ENCODE results near the gene AHCY.
A peak's percentile ranks its signal among the peaks of the same experiment; 100 is the strongest.
"Not testable (repeated sequence)": the region's sequence is repeated elsewhere in the genome, so short reads cannot be mapped to it uniquely, and the experiment has no call there.

AHCY gene

DNA sequence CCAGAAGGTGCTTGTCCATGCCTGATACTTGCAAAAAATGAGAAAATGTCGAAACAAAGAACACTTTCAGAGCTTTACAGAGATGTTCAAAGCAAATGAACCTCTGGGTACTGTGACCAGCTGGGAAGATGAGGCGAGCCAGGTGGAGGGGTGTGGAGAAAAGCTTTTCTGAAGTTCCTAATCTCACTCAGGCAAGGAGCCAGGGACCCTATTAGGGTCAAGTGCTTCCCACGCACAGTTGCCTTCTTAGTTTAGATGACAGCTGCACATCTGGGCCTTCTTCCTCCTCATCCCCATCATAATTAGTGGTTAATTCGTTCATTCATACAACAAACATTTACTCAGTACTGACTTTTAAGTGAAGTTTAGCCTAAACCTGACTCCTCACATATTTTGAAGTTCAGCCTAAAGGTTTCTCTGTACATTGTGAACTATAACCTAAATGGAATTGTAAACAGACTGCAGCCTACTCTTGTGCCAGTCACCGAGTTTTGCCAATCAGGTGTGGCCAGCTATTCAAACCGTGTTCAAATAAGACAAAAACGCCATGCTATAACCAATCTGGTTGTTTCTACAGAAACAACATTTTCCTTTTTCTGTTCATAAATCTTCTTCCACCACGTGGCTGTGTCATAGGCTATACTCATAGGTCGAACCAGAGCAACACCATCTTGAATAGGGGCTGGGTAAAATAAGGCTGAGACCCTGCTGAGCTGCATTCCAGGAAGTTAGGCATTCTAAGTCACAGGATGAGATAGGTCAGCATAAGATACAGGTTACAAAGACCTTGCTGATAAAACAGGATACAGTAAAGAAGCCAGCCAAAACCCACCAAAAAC is 19.3 kb upstream of the AHCY start:
- DNase-seq = no peak

DNA sequence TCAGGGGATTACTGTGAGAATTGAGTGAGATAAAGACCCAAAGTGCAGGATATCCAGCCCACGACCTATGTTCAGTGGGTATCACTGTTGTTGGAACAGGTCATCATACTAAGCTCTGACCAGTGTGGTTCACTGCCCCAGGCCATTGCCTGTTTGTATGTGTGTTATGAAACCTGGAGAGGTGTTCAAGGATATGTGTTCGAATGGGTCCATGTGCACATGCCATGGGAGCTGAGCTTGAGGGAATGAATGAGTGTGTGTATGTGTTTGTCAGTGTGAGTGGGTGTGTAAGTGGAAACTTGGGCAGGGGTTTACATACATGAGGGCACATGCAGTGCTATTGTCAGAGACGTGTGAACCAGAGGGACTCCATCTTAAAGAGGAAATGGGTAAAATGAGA is 17.7 kb upstream of the AHCY start:
- no peak for DNase-seq

DNA sequence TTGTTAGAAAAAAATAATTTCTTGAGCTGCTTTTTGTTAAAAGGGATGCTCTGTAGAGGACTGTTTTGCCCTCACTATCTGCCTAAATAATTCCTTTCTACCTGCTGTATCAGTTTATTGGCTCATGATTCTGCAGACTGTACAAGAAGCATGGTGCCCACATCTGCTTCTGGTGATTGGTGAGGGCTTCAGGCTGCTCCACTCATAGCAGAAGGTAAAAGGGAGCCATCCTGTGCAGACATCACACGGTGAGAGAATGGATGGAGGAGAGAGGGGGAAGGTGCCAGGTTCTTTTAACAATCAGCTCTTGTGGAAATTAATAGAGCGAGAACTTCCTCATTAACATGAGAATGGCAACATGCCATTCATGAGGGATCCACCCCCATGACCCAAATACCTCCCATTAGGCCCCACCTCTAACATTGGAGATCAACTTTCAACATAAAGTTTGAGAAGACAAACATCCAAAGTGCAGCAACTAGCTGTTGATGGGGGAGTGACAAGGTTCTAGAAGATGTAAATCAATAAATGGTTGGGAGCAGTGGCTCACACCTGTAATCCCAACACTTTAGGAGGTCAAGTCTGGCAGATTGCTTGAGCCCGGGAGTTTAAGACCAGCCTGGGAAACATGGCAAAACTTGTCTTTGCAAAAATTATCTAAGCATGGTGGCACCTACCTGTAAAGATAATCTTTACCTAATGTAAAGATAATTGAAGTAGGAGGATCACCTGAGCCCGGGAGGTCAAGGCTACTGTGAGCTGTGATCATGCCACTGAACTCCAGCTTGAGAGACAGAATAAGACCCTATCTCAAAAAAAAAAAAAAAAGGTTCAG is 15.7 kb upstream of the AHCY start:
- no peak for DNase-seq

DNA sequence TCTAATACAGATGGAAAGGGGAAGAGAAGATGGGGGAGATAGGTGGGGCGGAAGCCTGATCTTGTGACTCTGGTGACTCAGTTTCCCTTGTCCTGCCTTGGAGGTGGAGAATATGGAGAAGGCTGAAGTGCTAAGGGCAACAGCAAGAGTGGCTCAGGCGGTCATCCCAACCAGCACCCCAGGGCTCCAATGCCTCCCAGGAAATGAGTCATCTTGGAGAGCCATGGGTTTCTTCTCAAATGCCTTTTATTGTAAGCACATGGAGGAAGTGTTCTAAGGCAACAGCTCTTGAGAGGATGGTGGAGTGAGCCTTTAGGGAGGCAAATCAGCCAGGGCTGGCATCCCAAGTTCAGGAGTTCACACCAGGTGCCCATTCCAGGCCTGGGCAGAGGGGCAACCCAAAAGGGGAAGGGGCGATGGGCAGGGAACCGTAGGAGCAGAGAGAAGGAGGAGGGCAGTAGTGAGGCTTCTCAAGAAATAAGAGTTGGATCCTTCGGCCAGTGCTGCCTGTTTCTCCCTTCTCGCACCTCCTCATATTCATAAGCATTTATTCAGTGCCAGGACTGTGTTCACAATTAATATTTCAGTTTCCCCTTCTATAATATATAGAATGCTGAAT is 13.2 kb upstream of the AHCY start:
- DNase-seq = no peak

DNA sequence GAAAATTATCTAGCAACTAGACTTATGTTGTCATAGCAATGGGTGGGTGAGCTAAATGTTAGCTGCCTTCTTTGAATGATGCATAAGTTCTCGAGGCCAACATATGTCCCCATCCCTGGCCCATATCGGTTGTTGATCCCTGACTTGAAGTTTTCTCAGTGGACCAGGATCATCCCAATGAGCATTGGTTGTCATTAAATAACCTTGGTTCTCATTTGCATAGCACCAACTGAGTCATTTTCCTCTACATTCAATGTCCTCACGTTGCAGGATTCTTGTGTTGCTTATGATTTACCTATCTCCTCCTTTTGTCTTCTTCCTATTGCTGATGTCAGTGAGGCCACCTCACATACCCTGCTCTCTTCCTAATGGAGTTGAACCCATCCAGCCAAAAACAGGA is 12.1 kb upstream of the AHCY start:
- no peak for DNase-seq

DNA sequence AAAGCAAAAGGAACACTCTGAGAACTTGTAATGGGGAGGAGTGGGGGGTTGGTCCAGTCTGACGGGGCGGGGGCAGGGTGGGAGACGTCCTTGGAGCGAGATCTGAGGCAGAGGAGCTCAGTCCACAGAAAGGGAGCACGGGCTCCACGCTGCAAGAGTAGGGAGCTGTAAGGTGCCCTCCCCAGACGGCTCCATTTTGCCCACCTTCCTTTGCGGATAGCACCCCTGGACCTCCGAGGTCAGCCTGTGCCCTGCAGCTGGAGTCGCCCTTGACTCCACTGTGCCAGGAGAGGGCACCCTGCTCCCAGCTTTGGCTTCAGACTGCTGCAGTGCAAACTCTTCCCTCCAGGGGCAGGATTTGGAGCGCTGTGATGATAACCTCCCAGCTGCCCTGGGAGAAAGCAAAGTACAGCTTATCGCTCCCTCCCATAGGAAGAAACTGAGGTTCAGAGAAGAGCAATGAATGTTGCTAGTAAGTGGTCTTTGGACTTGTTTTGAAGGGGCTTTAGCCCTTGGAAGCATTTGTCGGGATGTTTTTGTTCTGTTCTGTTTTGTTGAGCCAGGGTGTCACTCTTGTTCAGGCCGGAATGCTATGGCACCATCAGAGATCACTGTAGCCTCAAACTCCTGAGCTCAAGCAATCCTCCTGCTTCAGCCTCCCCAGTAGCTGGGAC is 9.5 kb upstream of the AHCY start:
- peak; percentile 85 for DNase-seq

DNA sequence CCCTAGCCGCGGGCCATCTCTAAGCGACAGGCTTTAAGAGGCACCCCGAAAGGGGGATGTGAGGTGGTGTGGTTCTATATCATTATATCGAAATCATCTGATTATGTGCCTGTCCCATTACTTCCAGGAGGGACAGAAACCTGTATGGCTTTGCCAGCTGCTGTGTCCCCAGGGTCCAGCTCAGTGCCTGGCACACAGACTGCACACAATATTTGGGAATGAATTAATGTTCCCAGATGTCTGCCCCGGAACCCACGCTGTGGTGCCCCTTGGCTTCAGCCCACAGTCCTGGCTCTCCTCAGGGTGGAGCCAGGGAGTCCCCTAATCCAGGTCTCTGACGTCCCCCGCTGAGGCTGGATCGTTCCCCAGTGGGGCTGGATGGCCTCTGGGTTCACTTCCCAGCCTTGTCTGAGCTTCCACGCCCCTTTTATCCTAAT is 8.9 kb upstream of the AHCY start:
- no peak for DNase-seq

DNA sequence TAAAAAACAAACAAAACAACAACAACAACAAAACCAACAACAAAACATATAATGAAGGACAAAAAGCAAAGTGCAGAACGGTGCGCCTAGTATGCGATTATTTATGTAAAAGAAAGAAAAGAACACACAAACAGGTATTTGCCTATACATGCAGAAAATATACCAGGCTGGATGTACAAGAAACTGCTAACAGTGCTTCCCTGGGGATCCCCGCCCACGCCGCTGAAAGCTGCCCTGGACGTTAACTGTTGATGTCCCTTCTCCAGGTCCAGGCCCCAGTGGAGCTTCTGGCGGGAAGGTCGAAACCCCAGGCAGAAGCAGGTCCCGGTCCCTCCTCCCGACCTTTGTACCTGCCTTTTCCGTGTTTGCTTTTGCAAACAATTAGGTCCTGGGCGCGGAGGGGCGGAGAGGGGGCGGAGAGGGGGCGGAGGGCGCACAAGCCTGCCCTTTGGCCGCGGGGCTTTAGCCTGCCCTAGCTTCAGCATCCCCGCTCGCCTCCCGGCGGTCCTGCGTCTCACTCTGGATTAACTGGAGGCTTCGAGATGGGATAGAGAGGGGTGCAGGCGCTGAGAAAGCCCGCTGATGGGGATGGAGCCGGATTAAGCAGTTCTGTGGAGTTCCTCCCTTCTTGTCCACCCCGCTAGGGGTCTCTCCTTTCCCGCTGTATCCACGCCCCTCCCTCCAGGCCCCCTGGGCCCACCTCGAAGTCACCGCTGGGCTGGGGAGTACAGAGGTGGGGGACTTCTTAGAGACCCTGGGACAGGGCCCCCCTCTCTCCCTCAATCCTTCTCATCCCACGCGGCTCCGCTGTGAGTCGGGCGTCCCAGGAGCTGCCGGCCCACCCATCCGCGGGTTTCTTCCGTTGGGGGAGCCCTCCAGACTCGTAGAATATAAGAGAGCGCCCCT is 8.2 kb upstream of the AHCY start:
- DNase-seq = no peak

DNA sequence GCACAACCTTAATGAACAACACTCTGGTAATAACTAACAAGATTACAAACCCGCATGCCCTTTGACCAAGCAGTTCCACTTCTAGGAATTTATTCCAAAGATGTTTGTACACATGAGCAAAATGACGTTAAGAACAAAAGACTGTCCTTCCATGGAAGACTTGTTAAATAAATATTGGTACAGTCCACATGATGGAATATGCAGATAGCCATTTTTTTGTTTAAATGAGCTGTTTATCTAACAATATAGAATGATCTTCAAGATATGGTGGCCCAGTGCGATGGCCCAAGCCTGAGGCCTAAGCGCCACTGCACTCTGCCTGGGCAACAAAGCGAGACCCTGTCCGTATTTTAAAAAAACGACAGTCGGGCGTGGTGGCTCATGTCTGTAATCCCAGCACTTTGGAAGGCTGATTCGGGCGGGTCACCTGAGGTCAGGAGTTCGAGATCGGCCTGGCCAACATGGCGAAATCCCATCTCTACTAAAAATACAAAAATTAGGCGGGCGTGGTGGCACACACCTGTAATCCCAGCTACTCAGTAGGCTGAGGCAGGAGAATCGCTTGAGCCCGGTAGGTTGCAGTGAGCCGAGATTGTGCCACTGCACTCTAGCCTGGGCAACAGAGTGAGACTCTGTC is 7.4 kb upstream of the AHCY start:
- DNase-seq = no peak

DNA sequence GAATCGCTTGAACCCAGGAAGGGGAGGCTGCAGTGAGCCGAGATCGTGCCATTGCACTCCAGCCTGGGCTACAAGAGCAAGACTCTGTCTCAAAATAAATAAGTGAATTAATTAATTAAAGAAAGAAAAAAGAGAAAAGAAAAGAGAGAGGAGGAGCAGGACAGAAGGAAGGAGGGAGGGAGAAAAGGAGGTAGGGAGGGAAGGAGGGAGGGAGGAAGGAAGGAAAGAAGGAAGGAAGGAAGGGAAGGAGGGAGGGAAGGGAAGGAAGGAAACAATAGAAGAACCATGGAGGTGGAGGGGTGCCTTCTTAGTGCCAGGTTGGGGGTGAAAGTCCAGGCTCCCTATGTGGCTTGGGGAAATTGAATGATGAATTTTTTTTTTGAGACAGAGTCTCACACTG is 6.5 kb upstream of the AHCY start:
- DNase-seq = no peak

DNA sequence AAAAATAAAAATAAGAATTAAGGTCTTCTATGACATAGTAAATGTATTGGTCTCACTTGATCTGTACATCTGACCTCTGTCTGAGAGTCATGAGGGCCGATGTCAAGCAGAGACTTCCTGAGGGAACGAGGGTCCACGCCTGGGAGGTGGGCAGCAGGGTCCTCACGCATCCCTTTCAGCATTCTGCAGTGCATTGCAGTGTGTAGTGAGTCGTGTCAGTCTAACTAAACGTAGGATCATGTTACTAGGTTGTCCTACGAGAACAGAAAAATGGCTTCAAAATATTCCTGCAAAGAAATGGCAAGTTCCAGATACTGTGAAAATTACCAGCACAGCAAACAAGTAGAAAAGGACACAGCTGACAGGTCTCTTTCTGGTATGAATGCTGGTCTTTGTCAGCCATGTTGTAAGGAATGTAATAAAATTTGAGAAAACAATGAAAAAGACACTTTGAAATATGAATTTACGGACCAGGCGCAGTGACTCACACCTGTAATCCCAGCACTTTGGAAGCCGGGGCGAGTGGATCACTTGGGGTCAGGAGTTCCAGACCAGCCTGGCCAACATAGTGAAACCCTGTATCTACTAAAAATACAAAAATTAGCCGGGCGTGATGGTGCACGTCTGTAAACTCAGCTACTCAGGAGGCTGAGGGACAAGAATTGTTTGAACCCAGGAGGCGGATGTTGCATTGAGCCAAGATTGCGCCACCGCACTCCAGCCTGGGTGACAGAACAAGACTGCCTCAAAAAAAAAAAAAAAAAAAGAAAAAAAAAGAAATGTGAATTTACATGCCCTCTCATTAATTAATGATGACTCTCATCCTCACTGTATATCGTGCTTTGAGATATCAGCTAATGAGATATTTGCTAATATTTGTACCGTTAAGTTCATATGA is 2.4 kb upstream of the AHCY start:
- no peak for DNase-seq

DNA sequence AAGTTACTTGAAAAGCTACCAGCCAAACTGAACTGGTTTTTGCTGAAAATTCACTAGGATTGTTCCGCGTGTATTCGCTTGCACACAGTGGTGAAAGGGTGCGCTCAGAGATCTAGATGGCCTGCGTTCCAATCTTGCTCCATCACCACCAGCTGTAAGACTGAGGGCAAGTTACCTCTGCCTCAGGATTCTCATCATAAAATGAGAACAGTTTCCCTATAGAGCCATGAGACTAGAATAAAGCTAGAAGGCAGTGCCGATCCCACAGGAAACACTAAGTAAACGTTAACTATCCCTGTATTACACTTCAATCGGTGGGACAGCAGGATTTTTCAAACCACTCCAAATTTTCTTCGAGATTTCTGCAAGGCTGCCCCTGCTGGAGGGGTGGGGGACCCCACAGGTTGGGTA is 838 bp downstream of the AHCY start:
- no peak for DNase-seq

DNA sequence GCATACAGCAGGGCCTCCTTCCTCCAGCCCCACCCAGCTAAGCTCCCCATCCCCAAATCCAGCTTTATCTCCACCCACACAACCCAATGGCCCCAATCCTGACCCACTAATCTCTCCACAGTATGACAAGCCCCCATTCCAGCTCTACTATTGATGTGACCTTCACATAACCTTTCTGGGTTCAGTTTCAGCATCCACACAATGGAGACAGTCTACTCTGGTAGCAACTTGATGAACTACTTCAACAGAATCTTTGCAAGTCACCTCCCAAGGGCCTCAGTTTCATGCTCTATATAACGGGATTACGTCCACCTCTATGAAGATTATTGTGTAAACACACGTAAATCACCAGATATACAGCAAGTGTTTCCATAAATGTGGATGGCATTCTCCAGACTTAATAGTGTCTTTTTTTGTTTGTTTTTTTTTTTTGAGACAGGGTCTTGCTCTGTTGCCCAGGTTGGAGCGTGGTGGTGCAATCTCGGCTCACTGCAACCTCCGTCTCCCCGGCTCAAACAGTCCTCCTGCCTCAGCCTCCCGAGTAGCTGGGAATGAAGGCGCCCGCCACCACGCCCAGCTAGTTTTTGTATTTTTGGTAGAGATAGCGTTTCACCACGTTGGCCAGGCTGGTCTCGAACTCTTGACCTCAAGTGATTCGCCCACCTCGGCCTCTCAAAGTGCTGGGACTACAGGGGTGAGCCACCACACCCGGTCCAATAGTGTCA is 1.4 kb downstream of the AHCY start:
- no peak for DNase-seq

DNA sequence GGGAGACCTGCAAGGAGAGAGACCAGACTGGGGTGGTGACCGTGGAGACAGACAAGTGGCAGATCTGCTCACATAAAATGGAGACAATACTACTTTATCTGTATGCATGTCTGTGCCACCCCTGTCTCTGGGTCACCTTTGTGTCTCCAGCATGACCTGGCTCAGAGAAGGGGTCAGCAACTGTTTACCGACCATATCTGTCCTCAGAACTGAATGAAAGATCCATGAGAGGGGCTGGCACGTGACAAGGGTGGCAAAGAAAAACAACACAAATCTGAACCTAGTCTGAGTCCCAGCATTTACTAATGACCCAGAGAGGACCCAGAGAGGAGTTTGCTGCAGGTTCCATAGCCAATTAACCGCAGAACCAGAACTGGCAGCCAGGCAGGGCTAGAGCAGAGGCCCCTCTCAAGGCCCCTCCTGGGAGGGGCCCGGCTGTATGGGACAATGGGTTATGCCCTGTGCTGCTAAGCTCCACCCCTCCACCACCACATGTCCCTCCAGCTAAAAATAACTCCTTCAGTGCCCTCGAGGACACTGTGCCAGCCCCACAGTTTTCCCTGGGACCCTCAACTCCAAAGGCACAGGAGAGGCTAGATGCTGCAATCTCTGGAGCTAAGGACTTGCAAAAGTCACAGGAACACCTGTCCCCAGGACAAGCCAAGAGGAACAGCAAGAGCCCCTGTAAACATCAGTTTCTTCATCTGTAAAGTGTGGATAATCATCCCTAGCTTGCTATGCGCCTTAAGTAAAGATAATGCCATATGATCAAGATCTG is 2.2 kb downstream of the AHCY start:
- no peak for DNase-seq

DNA sequence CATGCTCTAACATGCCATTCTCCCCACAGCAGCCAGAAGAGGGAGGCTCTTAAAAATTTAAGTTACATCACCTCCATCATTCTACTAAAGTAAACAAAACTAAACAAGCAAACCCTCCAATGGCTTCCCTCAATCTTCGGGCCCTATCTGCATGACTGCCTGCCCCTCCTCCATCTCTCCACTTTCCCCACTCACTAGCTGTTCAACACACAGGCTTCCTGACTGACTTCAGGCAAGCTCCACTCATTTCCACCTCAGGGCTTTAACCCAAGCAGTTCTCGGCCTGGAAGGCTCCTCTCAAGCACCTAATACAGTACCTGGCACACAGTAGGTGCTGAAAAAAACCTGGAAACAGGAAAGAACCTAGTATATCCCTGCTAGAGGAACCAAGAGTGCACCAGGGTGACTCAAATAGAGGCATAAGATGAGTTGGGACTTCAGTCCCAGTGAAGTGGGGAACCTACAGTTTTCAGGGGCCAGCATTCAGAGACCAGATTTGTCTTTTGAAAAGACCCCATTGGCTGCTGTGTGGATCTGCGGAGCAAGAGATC is 2.8 kb downstream of the AHCY start:
- DNase-seq = no peak

DNA sequence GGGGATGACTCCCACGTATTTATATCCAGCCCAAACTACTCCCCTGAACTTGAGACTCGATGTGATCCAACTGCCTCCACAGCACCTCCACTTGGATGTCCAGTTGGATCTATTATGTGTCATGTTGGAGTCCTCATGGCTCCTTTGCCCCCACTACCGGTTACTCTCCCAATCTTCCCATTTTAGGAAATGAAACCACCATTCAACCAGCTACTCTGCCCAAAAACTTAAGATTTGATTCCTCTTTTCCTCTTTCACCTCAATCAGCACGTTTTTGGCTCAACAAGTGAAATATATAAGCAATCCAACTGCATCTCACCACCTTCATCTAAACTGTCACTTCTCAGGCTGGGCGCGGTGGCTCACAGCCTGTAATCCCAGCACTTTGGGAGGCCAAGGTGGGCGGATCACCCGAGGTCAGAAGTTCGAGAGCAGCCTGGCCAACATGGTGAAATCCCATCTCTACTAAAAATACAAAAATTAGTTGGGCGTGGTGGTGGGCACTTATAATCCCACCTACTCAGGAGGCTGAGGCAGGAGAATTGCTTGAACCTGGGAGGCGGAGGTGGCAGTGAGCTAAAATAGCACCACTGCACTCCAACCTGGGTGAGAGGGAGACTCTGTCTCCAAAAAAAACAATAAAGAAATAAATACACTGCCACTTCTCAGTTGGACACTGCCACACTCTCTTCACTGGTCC is 3.4 kb downstream of the AHCY start:
- DNase-seq = no peak

DNA sequence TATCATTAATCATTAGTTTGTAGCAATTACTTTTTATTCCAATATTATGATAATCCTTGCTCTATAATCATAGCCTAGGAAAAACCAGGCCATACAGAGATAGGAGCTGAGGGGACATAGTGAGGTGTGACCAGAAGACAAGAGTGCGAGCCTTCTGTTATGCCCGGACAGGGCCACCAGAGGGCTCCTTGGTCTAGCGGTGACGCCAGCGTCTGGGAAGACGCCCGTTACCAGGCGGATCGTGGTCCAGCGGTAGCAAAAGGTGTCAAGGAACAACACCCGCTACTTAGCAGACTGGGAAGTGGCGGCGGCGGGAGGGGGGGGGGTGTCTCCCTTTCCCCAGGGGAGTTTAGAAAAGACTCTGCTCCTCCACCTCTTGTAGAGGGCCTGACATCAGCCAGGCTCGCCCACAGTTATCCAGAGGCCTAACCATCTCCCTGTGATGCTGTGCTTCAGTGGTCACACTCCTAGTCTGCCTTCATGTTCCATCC is 4.8 kb downstream of the AHCY start:
- DNase-seq = not testable (repeated sequence)

DNA sequence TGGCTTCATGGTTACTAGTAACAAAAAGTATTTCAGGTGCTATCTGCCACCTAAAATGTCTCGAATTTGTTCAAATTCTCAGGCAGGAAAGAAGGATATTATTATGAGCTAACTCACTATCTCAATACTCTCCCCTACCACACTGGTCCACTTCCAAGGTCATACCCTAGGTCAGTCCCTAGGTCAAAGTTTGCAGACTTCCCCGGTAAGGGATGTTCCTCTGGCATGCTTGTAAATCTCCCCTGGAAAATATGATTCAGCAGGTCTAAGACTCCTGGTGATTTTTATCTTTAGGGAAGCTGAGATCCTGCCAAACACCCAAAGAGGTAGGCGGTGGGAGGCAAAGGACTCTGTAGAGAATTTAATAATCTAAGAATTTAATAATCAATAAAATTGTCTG is 6.7 kb downstream of the AHCY start:
- no peak for DNase-seq

Data from stimulated activated CD4-positive, alpha-beta T cell treated with anti-CD3 and anti-CD28 coated beads, Interleukin-4, amount 100 ng/mL, for 1 hour (primary cell).